ENCODE data around the gene SLC3A2.

DNA sequence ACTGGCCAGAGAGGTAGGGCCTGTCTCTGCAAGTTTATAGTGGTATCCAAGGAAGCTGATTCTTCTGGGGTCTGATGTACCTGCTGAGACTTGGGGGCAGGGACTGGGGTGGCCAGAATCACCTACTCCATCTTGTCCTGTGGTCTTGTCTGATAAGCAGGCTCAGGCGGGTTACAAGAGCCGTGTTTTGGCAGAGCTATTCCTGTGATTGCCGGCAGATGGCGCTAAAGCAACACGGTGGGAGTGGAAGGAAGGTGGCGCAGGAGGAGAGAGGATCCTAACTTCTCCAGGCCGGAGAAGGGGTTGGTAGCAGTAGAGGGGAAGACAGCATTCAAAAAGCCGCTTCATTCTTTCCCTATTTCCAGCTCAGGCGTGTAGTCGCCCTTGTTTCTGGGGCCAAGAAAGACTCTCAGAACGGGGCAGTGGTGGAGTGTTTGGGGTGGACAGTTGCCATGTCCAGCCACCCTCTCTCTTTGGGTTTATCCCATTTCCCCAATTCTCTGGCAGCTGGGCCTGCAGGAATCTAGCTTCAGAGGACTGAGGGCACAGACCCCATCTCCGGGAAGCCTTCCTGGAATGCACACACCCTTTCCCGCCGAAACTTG, 25.3 kb downstream of the SLC3A2 start:
- TF ChIP-seq, protein P1, sequence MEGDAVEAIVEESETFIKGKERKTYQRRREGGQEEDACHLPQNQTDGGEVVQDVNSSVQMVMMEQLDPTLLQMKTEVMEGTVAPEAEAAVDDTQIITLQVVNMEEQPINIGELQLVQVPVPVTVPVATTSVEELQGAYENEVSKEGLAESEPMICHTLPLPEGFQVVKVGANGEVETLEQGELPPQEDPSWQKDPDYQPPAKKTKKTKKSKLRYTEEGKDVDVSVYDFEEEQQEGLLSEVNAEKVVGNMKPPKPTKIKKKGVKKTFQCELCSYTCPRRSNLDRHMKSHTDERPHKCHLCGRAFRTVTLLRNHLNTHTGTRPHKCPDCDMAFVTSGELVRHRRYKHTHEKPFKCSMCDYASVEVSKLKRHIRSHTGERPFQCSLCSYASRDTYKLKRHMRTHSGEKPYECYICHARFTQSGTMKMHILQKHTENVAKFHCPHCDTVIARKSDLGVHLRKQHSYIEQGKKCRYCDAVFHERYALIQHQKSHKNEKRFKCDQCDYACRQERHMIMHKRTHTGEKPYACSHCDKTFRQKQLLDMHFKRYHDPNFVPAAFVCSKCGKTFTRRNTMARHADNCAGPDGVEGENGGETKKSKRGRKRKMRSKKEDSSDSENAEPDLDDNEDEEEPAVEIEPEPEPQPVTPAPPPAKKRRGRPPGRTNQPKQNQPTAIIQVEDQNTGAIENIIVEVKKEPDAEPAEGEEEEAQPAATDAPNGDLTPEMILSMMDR (IDR thresholded peaks at IDR 0.05; ENCODE audit: insufficient read depth, low read depth, low read length): peak; percentile 99
- no peak for TF ChIP-seq EZH2 (IDR thresholded peaks at IDR 0.05; ENCODE audit: insufficient read depth, low read length)

Data from astrocyte (in vitro differentiated cells and primary cell).